DMS 273 (cell line): ENCODE data around the gene S100A4.

Source experiments
- DNase-seq: peaks from one replicate; lab custom pipeline; 2025; ENCODE audit not compliant: unreplicated experiment; lab: John Stamatoyannopoulos, UW

S100A4 gene

GRCh38 chr1:153548722-153549688, 3.4 kb upstream of the S100A4 start, which contains the start of gene S100A3:
TSS of gene S100A3 (minus strand) at chr1:153549258. CDS start at chr1:153548485, 773 bp downstream.
- DNase-seq = peak; percentile 44

- no peak for DNase-seq
These were observed 2.2 kb upstream of the S100A4 start for GRCh38 chr1:153547560-153548551.

GRCh38 chr1:153546796-153547559, 1.4 kb upstream of the S100A4 start:
- DNase-seq = no peak

GRCh38 chr1:153546371-153546770, 765 bp upstream of the S100A4 start:
- no peak for DNase-seq

- no peak for DNase-seq
These were observed 1.0 kb downstream of the S100A4 start for GRCh38 chr1:153544453-153545066.

GRCh38 chr1:153543736-153544135, 1.9 kb downstream of the S100A4 start:
- no peak for DNase-seq

- no peak for DNase-seq
These were observed 2.5 kb downstream of the S100A4 start for GRCh38 chr1:153542956-153543711.

- no peak for DNase-seq
These were observed 3.7 kb downstream of the S100A4 start for GRCh38 chr1:153541641-153542590.

- DNase-seq = peak; percentile 87
These were observed 4.9 kb downstream of the S100A4 start, which contains the start of gene S100A5 for GRCh38 chr1:153540394-153541361. TSS of gene S100A5 (minus strand) at chr1:153540934. CDS start at chr1:153540191, 743 bp downstream.

- DNase-seq = peak; percentile 68
These were observed 6.1 kb downstream of the S100A4 start for GRCh38 chr1:153539395-153540093.

GRCh38 chr1:153538315-153538821, 7.2 kb downstream of the S100A4 start:
- peak; percentile 81 for DNase-seq

- no peak for DNase-seq
These were observed 8.3 kb downstream of the S100A4 start for GRCh38 chr1:153537376-153537730.

GRCh38 chr1:153536671-153537375, 8.8 kb downstream of the S100A4 start:
- no peak for DNase-seq

GRCh38 chr1:153536012-153536670, 9.5 kb downstream of the S100A4 start:
- DNase-seq = no peak
